Epidermal melanocyte (primary cell): ENCODE measurements around the gene FOXA1.
"Not testable (repeated sequence)": the region's sequence is repeated elsewhere in the genome, so short reads cannot be mapped to it uniquely, and the experiment has no call there.

Source experiments
- DNase-seq: peaks from one replicate; pipeline ENCODE4 v3.0.0; 2011; ENCODE audit warnings: low spot score; ENCODE audit not compliant: insufficient read length

Gene FOXA1

GRCh38 chr14:37558740-37559139 is 36.3 kb downstream of the FOXA1 start:
- no peak for DNase-seq

- DNase-seq: not testable (repeated sequence)
Observed at GRCh38 chr14:37555596-37555995, 39.5 kb downstream of the FOXA1 start.

GRCh38 chr14:37553935-37554550 is 41.0 kb downstream of the FOXA1 start:
- no peak for DNase-seq

- DNase-seq: no peak
Observed at GRCh38 chr14:37551119-37551518, 43.9 kb downstream of the FOXA1 start.

- no peak for DNase-seq
Observed at GRCh38 chr14:37550511-37550910, 44.5 kb downstream of the FOXA1 start.

GRCh38 chr14:37546621-37547447 is 48.2 kb downstream of the FOXA1 start:
- no peak for DNase-seq

- DNase-seq: no peak
Observed at GRCh38 chr14:37545174-37545573, 49.9 kb downstream of the FOXA1 start.

GRCh38 chr14:37544407-37544806 is 50.6 kb downstream of the FOXA1 start:
- DNase-seq: no peak

- no peak for DNase-seq
Observed at GRCh38 chr14:37539992-37540391, 55.1 kb downstream of the FOXA1 start.
